Ovary (tissue), 3 donors: Measurements from ENCODE around the gene ANKRD33.

Experiments used
- EP300 ChIP-seq: sonication (generic); formaldehyde crosslinking; IDR thresholded peaks from one replicate; pipeline ENCODE4 v1.6.1; 2017; ENCODE audit warnings: antibody characterized with exemption
- POLR2A ChIP-seq: fragments of 450-650 bp; IDR thresholded peaks from one replicate; pipeline ENCODE4 v1.6.1; 2017; ENCODE audit warnings: antibody characterized with exemption, mild to moderate bottlenecking, moderate library complexity
- TF ChIP-seq, protein P1 (sequence below), 3 donors: fragments of 450-650 bp in 2 of 3; fragments of 200-600 bp in 1 of 3; IDR thresholded peaks; one replicate each; pipeline versions ENCODE4 v1.5.1 to v1.8.0; 2016 to 2022; ENCODE audit warnings: antibody characterized with exemption in 3 of 3, mild to moderate bottlenecking in 1 of 3
- donor health status: DM: no; HTN: no; CAD: no.

DNA sequence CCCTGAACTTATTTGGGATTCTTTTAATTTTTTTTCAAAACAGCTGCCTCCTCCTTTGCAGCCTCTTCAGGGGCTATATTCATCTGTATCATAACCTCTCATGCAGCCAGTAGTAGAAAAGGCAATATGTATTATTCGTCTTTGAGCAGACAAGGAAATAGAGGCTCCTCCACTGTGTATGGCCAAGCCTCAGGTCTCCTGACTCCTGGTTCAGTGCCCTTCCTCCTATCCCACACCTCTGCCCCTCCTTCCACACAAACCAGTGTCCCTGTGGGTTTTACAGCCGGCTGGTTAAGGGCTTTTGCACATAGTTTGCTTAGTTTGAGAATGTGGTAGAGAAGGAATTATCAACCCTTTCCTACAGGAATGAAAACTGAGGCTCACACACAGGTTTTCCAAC, 10.6 kb downstream of the ANKRD33 start:
- TF ChIP-seq, protein P1, sequence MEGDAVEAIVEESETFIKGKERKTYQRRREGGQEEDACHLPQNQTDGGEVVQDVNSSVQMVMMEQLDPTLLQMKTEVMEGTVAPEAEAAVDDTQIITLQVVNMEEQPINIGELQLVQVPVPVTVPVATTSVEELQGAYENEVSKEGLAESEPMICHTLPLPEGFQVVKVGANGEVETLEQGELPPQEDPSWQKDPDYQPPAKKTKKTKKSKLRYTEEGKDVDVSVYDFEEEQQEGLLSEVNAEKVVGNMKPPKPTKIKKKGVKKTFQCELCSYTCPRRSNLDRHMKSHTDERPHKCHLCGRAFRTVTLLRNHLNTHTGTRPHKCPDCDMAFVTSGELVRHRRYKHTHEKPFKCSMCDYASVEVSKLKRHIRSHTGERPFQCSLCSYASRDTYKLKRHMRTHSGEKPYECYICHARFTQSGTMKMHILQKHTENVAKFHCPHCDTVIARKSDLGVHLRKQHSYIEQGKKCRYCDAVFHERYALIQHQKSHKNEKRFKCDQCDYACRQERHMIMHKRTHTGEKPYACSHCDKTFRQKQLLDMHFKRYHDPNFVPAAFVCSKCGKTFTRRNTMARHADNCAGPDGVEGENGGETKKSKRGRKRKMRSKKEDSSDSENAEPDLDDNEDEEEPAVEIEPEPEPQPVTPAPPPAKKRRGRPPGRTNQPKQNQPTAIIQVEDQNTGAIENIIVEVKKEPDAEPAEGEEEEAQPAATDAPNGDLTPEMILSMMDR (IDR thresholded peaks at IDR 0.05): no peak
- TF ChIP-seq POLR2A: no peak
- TF ChIP-seq EP300: no peak
